HG03571 (cell line): ENCODE results near the gene ATIC.
"Not testable (repeated sequence)": the region's sequence is repeated elsewhere in the genome, so short reads cannot be mapped to it uniquely, and the experiment has no call there.

Experiments
- ATAC-seq: cut with Tn5 transposase; IDR thresholded peaks from one replicate; pipeline ENCODE4 v1.9.1; 2021; ENCODE audit not compliant: unreplicated experiment

Gene ATIC

GRCh38 chr2:215311625-215312396 is at the start of gene ATIC:
ATIC (plus strand) TSS chr2:215312059; CDS start chr2:215312143, 84 bp downstream.
- ATAC-seq = peak; percentile 99

DNA sequence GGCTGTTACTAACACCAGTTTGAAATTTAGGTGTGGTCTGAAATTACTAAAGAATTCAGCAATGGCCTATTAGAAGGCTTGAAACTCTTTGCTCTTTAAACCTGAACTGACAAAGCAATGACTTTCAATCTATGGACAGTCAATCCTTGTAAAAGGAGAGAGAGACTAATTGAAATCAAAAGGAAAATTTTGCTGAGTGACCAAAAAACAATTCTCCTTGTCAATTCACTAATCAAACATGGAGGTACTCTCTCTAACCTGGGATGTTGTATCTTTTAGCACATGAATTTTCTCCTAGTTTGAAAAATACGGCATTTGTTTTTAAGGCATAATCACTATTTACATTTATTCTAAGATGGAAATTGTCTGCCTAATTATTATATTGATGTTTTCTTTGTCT is 49.6 kb upstream of the ATIC start:
- ATAC-seq = no peak

DNA sequence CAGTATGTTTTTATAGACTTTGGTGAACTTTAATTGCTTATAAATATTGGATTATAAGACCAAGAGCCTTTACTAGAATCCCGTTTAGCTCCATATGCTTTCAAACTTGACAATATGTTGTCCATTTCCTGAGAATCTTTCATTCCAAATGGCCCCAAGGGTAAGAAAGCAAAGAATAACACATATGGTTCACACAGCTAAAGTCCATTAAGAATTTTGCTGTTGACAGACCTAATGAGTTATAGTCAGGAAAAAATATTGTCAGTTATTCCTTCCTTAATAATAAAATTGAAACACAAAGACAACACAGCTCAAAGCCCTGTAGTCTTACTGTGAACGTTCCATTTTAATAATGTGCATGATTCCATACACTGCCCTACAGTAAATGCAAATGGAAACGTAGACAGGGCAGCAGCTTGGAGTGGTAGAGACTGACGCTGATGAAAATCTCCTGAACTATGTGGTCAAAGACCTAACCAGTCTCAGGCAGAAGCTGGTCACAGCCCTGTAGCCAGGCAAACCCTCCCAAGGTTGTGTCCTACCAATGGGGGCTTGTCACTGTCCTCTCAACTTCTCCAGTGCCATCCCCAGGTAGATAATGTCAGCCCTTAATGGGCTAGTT is 49.0 kb upstream of the ATIC start:
- no peak for ATAC-seq

DNA sequence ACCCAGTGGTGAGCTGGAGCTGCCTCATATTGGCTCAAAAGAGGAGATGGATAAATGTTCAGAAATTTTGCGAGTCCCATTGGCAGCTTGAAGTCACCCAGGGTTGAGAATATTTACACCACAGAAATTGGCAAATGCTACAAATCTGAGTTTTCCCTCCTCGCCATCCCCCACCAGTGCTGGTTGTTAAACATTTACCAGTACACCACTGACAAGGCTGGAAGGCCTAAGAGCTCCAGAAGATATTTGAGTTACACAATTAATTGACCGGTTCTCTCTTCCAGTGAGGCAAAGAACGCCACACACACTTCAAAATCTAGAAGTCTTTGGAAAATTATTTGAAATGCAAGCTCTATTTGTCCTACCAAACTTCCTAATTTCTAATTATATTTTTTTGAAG is 47.5 kb upstream of the ATIC start:
- ATAC-seq = no peak

DNA sequence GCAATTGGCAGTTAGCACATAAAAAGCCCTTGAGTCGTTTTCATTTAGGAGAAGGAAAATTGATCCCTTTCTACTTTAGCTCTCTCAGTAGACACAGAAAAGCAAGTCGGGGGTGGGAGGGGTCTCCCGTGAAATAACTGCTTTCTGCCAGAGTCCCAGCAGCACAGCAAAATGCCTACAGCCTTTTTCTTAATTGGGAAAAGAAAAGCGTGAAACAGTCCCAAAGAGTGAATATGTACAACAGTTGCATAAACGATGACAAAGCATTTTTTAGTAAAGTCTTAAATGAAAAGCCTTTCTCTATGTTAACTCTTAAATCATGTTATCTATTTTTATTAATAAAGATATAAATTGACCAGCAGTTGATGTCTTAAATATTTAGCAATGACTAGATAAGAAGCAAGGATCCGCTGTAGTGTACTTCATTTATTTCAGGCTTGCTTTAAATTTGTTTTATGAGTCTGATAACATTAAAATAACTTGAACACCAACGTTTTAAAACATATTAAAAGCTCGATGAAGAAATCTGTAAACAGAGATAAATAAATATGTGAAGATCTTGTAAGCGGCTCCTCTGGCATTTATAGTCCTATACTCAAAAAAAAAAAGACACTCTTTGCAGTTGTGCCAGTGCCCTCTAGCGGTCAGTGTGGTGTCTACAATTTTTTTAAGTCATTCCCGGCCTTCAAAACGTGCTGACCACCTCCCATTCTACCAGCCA is 42.3 kb upstream of the ATIC start:
- peak; percentile 69 for ATAC-seq

GRCh38 chr2:215270118-215270451 is 41.8 kb upstream of the ATIC start:
- no peak for ATAC-seq

DNA sequence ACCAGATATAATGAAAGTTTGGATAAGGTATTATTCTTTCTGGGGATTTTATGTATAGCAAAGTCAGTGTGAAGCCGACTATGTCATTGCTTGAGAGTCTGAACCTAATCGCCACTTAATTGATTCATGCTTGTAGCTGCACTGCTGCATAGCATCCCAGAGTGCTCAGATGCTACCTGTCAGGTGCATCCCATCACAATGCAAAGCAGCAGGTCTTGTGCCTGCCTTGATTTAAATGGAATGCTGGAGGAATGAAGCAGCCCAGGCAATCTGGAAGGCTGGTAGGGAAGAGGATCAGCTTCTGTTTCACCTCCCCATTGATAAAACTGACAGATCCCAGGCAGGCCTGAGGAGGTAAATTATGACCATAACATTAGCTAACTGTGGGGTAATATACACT is 40.4 kb upstream of the ATIC start:
- ATAC-seq = no peak

- ATAC-seq = no peak
Measured at GRCh38 chr2:215272918-215273317, 38.9 kb upstream of the ATIC start.

GRCh38 chr2:215274829-215275228 is 37.0 kb upstream of the ATIC start:
- ATAC-seq = no peak

- ATAC-seq = no peak
Measured at GRCh38 chr2:215275824-215276223, 36.0 kb upstream of the ATIC start.

DNA sequence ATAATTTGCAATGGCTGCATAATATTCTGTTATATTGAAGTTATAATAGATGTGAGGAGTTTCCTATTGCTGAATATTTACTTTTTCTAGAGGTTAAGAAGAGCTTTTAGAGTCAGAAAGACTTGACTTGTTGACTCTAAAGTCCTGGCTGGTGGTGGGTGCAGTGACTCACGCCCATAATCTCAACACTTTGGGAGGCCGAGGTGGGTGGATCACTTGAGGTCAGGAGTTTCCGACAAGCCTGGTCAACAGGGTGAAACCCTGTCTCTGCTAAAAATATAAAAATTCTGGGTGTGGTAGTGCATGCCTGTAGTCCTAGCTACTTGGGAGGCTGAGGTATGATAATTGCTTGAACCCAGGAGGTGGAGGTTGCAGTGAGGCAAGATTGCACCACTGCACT is 33.9 kb upstream of the ATIC start:
- ATAC-seq = no peak

GRCh38 chr2:215280326-215280725 is 31.5 kb upstream of the ATIC start:
- peak; percentile 91 for ATAC-seq

GRCh38 chr2:215283221-215283620 is 28.6 kb upstream of the ATIC start:
- no peak for ATAC-seq

DNA sequence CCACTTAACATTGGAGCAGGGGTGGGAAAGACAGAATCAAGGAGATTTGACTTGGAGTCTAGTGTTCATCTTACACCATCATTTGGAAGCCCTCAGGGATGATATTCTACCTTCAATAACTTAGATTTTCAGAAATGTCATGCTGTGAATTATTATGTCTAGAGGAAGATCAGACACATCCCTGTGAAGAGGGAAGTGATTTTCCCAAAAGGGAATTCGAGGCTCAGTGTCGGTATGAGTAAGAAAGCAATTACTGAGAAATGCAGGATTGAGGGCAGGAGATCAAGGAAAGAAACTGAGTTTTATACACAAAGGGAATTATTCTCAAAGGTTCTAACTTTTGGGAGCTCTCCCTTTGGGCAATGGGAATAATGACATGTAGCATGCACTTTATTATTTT is 25.6 kb upstream of the ATIC start:
- no peak for ATAC-seq

GRCh38 chr2:215288112-215288815 is 23.6 kb upstream of the ATIC start:
- ATAC-seq = no peak

DNA sequence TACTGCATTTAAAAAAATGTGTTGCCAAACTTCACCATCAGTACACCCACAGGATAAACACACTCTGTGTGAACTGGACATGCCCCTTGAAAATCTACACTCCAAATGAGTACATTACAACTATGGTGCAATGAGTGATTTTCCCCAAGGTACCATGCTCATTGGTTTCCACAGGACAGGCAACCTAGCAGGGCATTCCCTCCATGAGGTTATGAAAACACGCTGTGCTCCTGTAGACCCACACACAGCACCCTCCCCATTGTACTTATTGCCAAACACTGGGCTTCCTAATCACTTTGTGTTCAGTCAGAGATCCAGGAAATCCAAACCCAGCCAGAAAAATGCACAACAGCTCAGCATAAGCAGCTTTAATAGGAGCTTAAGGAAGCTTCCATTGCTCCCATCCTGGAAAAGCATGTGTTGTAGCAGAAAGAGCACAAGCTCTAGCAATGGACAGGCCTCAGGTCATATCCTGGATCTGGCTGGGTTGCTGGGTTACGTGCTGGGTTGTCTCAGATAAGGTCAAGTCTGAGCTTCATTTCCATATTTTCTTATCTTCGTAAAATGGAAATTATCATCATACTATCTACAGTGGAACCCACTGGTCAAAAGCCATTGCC is 20.8 kb upstream of the ATIC start:
- no peak for ATAC-seq

DNA sequence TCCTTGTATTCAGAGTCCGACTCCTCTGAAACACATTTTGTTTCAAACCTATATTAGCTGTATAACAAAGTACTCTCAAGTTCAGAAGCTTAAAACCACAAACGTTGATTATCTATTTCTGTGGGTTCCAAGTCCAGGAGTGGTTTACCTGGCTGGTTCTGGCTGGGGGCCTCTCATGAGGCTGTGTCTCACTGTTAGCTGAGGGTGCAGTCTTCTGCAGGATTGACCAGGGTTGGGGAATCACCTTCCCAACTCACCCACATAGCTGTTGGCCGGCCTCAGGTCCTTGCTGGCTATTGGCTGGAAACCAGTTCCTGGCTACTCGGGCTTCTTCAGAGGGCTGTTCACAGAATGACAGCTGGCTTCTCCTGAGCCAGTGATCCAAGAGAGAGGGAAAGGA is 18.0 kb upstream of the ATIC start:
- no peak for ATAC-seq

- no peak for ATAC-seq
Measured at GRCh38 chr2:215299337-215299859, 12.5 kb upstream of the ATIC start.

- ATAC-seq = no peak
Measured at GRCh38 chr2:215301994-215302393, 9.9 kb upstream of the ATIC start.

DNA sequence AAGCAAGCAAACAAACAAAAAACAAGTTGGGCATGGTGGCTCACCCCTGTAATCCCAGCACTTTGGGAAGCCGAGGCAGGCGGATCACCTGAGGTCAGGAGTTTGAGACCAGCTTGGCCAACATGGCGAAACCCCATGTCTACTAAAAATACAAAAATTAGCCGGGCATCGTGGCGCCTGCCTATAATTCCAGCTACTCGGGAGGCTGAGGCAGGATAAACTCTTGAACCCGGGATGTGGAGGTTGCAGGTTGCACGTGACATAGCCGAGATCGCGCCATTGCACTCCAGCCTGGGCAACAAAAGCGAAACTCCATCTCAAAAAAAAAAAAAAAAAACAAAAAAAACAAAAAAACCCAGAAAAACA is 617 bp upstream of the ATIC start:
- ATAC-seq = not testable (repeated sequence)

DNA sequence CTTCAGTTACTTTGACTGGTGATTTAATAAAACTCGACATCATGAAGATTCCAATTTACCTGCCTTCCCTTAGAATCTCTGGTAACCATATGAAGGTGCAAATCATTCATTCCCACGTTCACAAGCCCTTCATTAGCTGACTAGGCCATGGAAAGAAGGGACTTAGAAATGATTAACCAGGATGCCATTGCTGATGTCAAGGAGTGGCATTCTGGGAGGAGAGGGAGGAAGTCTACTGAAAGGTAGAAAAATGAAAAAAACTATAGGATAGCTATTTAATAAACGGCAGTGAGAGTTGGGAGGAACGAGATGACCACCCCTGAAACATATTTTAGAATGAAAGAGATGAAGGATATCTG is 1.4 kb downstream of the ATIC start:
- ATAC-seq = no peak
